Occipital lobe (tissue), 2 donors: ENCODE measurements around the gene RACGAP1. TPM values are rescaled to one million over a fixed set of nuclear protein-coding genes. Genes with fewer than 3 reads are reported as not detected.
"Not testable (repeated sequence)": the region's sequence is repeated elsewhere in the genome, so short reads cannot be mapped to it uniquely, and the experiment has no call there.

Experiments used
- DNase-seq: peaks from one replicate; lab custom pipeline; 2025; lab: John Stamatoyannopoulos, UW
- total RNA-seq: library from RNA; depleted of rRNA; stranded (reverse); fragments of >200 nt; gene quantifications from one replicate; pipeline ENCODE4 v1.2.3, GENCODE V29; 2014

The RACGAP1 gene
- total RNA-seq, 1 donor from 2014 or later: 22.0 TPM

GRCh38 chr12:50032854-50033581, 7.7 kb upstream of the RACGAP1 start:
- no peak for DNase-seq

GRCh38 chr12:50032515-50032853, 7.2 kb upstream of the RACGAP1 start:
- DNase-seq: no peak

GRCh38 chr12:50030449-50030848, 5.2 kb upstream of the RACGAP1 start:
- not testable (repeated sequence) for DNase-seq

GRCh38 chr12:50026691-50027090, 1.4 kb upstream of the RACGAP1 start:
- no peak for DNase-seq

- DNase-seq: no peak
Measured at GRCh38 chr12:50024805-50025186, 498 bp downstream of the RACGAP1 start.

GRCh38 chr12:50024227-50024626, 1.1 kb downstream of the RACGAP1 start:
- no peak for DNase-seq

GRCh38 chr12:50022903-50023302, 2.4 kb downstream of the RACGAP1 start:
- DNase-seq: no peak

- DNase-seq: no peak
Measured at GRCh38 chr12:50021031-50021430, 4.3 kb downstream of the RACGAP1 start.

- DNase-seq: no peak
Measured at GRCh38 chr12:50019524-50019923, 5.8 kb downstream of the RACGAP1 start.

GRCh38 chr12:50018968-50019367, 6.3 kb downstream of the RACGAP1 start:
- DNase-seq: no peak

GRCh38 chr12:50018154-50018553, 7.1 kb downstream of the RACGAP1 start:
- DNase-seq: no peak

GRCh38 chr12:50017641-50018040, 7.7 kb downstream of the RACGAP1 start:
- DNase-seq: no peak

GRCh38 chr12:50016501-50017475, 8.5 kb downstream of the RACGAP1 start:
- DNase-seq: peak; percentile 36

GRCh38 chr12:50014342-50014741, 11.0 kb downstream of the RACGAP1 start:
- no peak for DNase-seq

- no peak for DNase-seq
Measured at GRCh38 chr12:50013361-50014147, 11.7 kb downstream of the RACGAP1 start.

- no peak for DNase-seq
Measured at GRCh38 chr12:50006754-50007442, 18.4 kb downstream of the RACGAP1 start.

- no peak for DNase-seq
Measured at GRCh38 chr12:50006280-50006679, 19.0 kb downstream of the RACGAP1 start.

- DNase-seq: no peak
Measured at GRCh38 chr12:50005175-50005574, 20.1 kb downstream of the RACGAP1 start.

- no peak for DNase-seq
Measured at GRCh38 chr12:50004696-50005095, 20.6 kb downstream of the RACGAP1 start.

- no peak for DNase-seq
Measured at GRCh38 chr12:50003595-50003994, 21.7 kb downstream of the RACGAP1 start.

- no peak for DNase-seq
Measured at GRCh38 chr12:49998453-49998852, 26.8 kb downstream of the RACGAP1 start.
